NCI-H1092 treated with DMSO at 0.1 percent for 48 hours (cell line): Measurements from ENCODE around the gene SMS.
A peak's percentile ranks its signal among the peaks of the same experiment; 100 is the strongest.
"Not testable (repeated sequence)": the region's sequence is repeated elsewhere in the genome, so short reads cannot be mapped to it uniquely, and the experiment has no call there.

Source experiments
- DNase-seq: peaks from one replicate; lab custom pipeline; 2025; lab: John Stamatoyannopoulos, UW

Gene SMS

DNA sequence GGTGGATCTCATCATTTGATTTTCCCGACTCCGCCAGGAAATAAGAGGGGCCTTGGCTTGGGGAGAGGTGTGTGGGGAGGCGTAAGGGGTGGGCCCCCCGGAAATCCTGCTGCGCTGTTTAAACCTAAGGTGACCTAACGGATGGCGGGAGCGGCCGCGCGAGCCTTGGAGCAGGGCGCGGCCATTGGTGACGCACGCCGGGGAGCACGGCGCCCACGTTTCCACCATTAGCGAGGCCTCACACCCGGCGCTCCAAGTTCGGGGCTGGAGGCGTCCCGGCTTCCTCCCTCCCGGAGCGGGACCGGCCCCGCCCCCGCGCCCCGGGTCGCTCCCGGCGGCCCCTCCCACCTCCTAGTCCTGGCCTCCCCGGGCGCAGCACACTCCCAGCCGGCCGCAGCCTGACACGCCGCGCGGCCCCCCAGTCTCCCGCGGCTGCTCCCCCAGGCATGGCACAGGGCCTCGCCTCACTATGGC, at the start of gene SMS:
TSS of gene SMS (plus strand) at position 354 of the 474 bp plus-strand sequence. CDS start at position 470, 116 bp downstream.
- DNase-seq = peak; percentile 80

DNA sequence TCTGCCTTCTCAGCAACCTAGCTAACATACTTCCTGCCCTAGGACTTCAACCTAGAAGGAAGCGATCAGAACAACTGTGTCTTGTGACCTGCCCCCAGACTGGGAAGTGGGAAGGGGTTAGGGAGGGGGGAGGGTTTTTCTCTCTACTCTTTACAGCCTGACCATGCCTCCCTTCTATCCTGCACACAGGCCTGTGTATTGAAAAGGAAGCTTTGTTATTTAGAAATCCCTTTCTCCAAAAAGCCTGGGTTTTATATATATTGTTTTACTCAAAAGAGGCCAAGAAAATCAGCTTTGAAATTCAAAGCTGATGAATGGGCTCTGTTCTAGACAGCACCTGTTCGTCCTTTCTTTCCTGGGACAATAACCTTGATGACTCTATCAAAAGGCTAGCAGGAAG, 35.2 kb upstream of the SMS start:
- DNase-seq = peak; percentile 15

DNA sequence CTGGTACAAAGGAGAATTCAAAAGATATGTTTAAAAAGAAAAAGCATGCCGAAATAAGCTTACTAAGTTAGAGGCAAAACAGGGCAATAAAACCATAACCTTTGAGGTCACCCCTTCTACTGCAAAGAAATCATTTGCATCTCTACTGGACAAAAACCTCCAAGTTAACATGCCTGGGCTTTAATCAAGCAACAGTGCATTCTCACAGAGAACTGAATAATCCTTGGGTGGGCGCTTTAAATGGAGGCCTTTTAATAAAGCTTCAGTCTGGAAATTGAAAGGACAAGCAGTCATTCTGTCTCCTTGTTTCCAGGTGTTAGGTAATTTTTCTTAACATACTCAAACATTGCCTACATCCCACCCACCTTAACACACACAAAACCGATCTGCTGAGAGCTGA, 34.6 kb upstream of the SMS start:
- no peak for DNase-seq

DNA sequence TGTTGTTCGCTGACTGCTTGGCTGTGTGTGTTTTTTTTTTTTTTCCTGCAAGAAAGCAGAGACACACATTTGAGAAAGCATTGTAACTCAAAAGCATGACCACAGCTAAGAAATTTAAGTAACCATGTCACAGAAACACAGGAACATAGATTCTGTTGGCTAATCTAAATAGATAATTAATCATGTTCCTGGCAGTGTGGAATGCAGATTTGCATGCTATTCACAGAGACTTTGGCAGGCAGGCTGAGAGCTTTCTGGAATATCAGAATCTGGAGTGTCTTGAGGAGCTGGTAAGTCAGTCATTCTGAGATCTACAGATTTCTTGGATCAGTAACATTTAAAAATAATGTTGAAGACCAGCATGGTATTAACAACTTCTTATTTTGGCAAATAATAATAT, 33.2 kb upstream of the SMS start:
- no peak for DNase-seq

DNA sequence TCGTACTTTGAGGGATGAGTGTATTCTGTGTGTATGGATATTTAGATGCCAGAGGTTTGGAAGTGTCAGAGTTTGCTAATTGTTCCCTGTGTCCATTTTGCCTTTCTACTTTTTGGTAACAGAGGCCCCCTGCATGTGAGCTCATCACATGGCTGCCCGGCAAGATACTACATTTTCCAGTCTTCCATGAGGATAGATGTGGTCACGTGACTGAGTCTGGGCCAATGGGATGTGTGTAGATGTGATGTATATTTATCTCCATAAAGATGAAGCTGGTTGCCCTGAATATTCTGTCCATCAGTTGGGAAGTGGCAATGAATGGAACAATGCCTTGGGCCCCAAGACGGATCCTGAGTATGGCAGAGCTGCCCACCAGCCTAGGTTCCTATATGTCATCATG, 29.0 kb upstream of the SMS start:
- DNase-seq = no peak

DNA sequence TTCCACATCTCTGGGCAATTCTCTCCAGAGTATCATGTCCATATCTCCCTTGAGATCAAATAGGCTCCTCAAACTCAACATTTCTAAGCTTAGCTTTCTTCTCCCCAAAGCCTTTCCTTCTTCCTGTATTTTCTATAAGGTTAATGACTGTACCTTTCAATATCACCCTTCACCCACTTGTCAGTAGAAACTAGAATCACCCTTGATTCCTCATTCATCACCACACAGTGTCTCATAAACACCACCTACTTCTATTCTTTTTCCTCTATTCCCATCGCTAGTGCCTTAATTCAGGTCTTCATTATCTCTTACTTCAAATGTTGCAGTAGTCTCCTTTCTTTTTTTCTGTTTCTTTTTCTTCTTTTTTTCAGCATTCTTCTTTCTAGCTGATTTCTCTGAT, 28.3 kb upstream of the SMS start:
- no peak for DNase-seq

DNA sequence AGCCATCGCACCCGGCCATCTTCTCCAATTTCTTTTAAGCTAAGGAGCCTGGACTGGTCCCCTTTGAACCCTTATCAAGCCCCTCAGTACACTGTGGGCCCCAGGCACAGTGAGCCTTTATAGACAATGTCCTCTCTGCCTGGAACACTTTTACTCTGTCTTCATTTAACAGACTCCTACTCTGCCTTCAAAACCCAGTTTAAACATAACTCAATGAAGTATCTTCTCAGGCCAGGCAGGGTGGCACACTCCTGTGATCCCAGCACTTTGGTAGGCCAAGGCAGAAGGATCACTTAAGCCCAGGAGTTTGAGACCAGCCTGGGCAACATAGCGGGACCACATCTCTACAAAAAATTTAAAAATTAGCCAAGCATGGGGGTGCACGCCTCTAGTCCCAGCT, 27.5 kb upstream of the SMS start:
- no peak for DNase-seq

DNA sequence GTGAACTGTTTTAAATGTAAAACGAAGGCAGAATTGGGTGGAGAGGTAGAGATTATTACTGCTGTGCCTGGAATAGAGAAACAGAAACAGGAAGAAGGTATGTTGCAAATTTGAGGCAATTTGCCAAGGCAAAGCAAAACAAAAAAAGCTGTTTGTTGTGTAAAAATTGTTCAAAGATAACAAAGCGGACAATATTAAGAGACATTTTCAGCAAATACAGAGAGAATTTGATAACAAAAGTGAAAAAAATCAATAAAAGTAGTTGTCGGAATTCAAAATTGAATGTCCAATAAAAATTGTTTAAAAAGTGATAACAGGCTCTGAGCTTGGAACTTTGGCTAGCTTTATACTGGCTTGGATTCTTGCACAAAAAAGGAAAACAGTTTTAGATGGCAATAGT, 14.4 kb upstream of the SMS start:
- no peak for DNase-seq

DNA sequence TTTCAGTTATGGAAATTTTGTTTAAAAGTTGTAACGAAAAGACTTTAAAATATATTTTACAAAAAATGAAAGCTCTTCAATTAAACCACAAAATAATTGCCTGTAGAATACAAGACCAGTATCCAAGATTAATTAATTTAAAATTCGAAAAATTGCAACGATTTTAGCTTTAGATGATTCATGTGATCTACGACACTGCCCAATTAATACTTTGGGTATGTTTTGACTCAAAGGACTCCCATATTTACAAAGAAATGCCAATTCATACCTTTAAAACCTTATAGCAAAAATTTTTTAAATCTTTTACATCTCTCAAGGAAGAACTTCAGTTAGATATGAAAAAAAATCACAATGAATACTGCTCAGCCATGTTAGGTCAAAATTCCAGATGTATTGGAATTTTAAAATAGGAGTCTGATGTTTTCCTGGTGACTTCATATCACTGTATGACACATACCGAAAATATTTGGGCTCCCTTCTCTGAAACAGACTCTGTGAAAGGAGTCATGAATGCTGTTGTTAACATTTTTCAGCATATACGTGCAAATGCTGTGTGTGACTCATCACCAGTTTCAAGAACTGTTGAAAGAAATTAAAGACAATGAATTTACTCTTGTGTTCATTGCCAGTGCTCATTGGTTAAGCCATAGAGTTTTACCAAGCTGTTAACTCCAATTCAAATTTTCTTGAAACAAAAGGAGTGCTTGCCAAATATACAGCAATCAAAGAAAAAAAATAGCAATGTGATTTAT, 13.8 kb upstream of the SMS start:
- no peak for DNase-seq

DNA sequence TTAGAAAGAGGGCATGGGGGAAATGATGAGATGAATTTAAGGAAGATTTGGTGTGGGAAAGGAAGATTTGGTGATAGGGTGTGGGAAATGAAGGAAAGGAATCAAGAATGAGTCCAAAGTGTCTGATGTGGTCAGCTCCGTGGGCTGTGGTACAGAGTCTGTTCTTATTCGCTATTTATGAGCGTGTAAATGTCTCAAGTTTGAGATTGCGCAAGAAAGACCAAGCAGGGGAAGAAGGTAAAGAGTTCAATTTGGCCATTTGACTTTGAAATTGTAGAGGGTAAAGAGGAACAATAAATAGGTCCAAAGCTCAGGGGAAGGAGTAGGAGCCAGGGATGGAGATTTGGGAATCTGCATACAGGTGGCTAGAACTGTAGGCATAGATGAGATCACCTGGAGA, 11.3 kb upstream of the SMS start:
- no peak for DNase-seq

DNA sequence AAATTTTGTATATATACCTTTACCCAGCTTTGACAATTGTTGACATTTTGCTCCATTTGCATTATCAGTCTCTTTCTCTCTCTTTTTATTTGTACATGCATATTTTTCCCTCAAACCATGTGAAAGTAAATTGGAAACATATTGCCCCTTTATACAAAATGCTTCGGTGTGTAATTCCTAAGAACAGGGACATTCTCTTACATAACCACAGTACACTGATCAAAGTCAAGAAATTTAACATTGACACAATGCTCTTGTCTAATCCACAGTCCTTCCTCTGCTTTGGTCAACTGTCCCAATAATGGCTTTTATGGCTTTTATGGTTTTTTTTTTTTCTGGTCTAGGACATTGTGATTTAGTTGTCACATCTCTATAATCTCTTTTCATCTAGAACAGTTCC, 9.5 kb upstream of the SMS start:
- DNase-seq = no peak

DNA sequence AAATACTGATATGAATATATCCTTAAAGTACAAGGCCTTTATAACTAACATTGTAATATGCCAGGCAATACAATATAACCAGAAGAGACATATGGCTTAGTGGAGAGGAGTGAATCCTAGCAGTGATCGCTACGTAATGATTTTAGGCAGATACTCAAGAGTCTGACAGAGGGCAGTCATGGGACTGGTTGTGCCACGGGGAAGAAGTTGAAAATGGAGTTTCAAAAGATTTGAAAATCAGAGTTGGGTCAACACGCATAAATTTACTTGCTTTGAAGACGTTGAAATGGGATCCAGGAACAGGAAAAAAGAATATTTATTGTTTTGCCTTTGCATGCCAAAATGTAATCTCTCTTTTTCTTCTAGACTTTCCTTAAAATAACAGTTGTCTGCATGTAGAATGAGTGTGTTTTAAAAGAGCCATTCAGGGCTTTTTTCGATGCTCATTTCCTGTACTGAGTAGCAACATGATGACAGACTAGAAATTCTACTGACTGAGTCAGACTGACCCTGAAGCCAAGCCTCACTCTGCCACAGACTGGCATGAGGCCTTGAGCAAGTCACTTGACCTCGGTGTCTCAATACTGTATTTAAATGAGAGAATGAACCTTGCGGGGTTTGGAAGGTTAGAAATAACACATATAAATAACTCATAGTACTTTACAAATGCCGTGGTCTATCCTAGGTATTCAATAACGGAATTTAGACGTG, 8.1 kb upstream of the SMS start:
- DNase-seq = no peak

DNA sequence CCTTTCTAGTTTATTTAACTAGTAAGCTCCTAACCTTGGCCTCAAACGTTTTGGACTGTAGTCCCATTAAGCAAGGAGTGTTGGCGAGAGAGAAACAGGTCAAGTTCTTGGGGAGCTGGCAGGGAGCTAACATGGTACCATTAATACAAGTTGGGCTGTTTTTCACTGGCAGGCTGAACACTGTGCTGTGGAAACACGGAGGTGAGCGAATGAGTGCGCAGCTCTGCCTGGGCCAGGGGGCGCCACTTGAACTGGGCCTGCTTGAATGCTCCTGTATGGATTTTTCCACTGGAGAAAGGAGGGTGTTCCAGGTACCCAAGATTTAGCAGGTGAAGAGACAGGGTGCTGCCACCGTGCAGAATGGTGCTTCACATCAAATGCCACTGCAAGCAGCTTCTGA, 7.4 kb upstream of the SMS start:
- DNase-seq = no peak

DNA sequence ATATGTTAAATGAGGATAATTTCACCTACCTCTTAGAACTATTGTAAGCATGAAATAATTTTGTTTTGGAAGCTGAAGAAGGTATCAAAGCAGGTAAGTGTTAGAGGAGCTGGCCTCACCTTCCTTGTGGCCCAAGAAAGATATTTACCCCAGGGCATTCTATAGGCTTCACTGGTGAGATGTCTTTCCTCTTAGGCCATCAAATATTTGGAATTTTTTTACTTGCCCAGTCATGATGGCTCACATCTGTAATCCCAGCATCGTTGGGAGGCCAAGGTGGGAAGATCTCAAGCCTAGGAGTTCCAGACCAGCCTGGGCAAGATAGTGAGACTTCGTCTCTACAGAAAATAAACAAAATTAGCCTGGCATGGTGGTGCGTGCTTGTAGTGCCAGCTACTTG, 6.1 kb upstream of the SMS start:
- no peak for DNase-seq

DNA sequence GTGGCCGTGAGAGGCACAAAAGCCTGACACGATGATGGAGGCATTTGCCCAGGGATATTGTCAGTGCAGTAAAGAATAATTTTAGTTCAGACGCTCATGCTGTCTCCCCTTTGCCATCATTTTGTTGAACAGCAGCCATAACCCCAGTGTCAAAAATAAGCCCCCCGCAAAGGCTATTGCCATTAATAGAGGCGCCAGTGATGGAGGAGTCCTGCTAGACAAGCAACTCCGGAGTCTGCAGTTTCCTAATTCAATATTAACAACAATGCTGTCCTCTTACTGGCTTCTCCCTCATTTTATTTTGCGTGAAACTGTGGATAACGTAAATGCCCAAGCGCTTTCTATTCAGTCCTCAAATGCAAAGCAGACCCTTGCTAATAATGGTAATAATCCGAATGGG, 603 bp upstream of the SMS start:
- no peak for DNase-seq

DNA sequence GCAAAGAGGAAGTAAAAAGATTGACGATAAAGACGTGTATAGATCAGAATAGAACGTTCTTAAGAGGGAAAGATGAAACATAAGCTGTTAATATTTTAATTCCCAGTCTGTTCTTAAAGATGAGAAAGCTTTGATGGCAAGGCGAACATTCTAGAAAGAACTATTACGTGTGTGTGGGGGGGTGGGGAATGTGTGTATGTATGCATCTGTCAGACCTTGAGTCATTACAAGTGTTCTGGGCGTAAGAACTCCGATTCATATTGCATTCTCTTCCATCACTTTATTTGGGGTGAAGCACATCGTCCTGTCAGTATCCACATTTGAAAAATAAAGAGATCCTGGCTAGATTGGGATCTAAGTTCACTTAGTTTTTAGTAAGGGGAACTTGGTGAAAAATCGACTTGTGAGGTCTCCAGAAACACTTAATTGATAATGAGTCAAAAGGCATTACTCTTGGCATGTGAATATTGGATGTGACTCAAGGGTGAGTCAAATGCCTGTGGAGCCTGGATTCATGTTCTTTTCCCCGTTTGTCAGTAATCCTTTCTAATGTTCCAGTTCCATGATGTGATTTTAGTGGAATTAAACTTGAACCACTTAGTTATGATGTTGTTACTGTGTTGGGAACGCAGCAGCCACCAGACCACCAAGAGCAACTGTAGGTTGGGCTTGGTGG, 3.1 kb downstream of the SMS start:
- no peak for DNase-seq

DNA sequence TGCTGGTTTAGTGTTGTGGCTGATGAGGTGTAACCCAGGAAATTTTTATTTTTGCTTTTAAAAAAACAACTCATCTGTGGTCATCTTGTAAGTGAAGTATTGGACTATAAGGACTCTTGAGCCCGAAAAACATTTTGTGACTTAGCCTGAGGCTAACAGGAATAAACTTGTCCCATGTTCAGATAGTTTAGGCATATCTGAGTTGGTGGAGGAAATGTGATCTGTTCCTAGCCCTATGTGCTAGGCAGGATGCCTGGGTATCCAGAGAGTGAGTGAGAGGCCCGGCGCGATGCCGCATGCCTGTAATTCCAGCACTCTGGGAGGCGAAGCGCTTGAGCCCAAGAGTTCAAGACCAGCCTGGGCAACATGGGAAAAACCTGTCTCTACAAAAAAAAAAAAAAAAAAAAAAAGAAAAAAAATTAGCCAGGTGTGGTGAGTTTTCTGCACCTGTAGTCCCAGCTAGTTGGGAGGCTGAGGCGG, 3.7 kb downstream of the SMS start:
- no peak for DNase-seq

DNA sequence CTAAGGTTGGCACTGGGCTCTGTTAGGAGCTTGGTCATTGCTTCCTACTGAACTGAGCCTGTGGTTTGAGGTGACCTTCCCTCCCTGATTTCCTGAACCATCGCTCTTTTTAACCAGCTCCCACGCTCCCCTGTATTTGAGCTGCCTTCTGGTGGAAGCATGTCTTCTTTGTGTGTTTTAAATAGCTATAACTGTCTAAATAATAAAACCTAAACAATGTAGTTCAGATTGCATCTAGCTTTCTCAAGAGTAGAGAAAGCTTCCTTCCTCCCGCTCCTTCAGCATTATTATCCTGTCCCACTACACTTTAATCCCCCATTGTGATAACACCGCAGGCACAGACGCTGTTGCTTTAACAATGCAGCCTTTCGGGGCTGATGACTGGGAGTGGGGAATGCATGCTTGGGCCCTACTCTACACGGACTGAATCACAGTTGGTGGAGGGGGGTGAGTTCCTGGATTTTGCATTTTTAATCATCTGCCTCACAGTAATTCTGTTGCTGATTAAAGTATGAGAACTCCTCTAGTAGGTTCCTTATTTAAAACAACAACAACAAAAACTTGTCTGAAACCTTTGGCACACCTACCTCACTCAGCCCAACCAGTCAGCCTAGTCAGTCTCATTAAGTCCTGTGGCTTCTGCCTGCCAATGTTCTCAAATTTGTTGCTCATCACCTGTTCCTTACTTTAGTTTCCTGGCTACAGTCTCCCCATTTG, 6.6 kb downstream of the SMS start:
- no peak for DNase-seq

DNA sequence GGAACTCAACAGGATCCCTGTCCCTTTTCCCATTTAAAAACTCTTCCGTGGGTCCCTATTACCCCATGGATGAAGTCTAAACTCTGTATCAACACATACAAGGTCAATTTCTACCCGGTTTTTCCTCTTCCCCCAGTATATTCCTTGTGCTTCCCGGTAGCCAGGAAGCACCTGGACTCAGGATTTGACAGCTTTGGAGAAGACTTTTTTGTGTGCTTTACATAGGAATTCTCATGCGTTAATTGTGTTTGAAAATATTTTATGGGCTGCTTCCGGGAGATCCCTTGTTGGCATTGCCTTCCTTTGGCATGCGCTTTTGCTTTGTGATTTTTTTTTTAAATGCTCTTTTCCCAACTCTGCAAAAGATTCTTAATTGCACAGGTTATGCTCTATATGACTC, 7.2 kb downstream of the SMS start:
- no peak for DNase-seq

DNA sequence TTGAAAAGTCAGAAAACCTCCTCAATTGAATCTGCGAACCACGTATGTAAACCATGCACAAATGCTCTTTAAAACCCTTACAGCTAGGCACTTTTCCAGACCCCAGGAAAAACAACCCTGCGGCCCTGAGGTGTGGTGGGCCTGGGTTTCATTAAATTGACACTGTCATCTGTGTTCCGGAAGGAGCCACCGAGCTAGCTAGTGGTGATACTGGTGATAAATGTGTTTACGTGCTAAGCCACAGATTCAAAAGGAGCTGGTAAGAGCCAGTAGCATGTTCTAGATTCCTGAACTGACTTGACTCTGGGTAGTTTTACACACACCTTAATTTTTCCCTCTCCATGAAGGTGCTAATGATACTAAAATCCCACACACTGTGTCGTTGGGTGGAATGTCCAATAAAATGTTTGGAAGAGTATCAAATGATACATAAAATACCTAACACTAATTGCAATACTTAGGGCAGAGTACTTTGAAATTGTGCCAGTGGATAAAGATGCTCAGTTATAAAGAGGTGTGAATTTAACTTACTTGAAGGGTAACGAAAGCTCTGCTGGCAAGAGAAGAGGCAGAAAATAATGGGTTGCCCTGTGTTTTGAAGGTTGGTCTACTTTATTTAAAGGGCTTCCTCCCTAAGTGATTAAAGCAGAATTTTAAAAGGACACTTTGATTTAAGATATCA, 8.5 kb downstream of the SMS start:
- DNase-seq = no peak

DNA sequence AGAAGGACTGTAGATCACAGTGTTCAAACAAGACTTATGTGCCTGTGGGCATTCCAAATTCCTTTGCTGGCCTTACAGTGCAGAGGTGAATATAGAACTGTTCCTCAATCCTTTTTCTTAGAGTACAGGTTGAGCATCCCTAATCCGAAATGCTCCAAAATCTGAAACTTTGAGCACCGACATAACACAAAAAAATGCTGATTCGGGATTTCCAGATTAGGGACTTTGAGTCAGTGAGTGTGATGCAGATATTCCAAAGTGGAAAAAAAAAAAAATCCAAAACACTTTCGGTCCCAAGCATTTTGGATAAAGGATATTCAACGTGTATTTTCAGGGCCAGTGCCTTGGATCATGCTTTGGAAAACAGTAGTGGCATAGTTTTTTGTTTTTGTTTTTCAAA, 9.2 kb downstream of the SMS start:
- DNase-seq = no peak

DNA sequence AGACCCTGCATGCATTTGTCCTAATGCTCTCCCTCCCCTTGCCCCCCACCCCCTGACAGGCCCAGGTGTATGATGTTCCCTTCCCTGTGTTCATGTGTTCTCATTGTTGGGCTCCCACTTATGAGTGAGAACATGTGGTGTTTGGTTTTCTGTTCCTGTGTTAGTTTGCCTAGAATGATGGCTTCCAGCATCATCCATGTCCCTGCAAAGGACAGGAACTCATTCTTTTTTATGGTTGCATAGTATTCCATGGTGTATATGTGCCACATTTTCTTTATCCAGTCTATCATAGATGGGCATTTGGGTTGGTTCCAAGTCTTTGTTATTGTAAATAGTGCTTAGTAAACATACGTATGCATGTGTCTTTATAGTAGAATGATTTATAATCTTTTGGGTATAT, 10.0 kb downstream of the SMS start:
- not testable (repeated sequence) for DNase-seq
